Tibial nerve (tissue), 4 donors: Measurements from ENCODE around the gene PLXDC2.

Source experiments
- EP300 ChIP-seq, 2 donors: sonication (generic); formaldehyde crosslinking; IDR thresholded peaks; one replicate each; pipeline ENCODE4 v1.6.1; 2017; ENCODE audit warnings: antibody characterized with exemption in 2 of 2, mild to moderate bottlenecking in 1 of 2
- POLR2A ChIP-seq, 2 donors: fragments of 450-650 bp; IDR thresholded peaks; one replicate each; pipeline ENCODE4 v1.6.1; 2017; ENCODE audit warnings: antibody characterized with exemption in 2 of 2, mild to moderate bottlenecking in 2 of 2, moderate library complexity in 2 of 2
- TF ChIP-seq, protein P1 (sequence below), 5 experiments: fragments of 200-600 bp in 3 of 5; fragments of 450-650 bp in 2 of 5; sonication (generic) in 3 of 5; IDR thresholded peaks; one replicate each; pipeline ENCODE4 v1.5.1; 2016 to 2019; ENCODE audit warnings: antibody characterized with exemption in 5 of 5, mild to moderate bottlenecking in 3 of 5, moderate library complexity in 2 of 5

DNA sequence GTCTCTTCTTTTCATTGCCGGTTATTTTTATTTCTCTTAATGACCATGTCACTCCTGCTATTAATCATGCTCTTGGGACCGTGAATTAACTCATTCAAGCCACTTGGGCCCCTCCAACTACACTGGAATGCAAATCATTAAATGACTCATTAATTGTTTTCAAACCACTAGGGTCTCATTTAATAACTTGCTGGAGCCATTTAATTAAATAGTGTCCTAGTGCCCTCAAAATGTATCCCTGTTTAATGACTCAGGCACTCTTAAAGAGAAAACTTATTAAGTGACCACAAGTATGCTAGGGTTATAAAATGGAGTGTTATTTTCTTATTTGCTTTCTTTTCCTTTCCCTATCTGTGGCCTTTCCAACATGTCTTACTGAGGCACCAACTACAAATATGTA, 73.0 kb downstream of the PLXDC2 start:
- TF ChIP-seq POLR2A (IDR thresholded peaks at IDR 0.05) (no peak), EP300 (IDR thresholded peaks at IDR 0.05) (no peak)
- TF ChIP-seq, protein P1, sequence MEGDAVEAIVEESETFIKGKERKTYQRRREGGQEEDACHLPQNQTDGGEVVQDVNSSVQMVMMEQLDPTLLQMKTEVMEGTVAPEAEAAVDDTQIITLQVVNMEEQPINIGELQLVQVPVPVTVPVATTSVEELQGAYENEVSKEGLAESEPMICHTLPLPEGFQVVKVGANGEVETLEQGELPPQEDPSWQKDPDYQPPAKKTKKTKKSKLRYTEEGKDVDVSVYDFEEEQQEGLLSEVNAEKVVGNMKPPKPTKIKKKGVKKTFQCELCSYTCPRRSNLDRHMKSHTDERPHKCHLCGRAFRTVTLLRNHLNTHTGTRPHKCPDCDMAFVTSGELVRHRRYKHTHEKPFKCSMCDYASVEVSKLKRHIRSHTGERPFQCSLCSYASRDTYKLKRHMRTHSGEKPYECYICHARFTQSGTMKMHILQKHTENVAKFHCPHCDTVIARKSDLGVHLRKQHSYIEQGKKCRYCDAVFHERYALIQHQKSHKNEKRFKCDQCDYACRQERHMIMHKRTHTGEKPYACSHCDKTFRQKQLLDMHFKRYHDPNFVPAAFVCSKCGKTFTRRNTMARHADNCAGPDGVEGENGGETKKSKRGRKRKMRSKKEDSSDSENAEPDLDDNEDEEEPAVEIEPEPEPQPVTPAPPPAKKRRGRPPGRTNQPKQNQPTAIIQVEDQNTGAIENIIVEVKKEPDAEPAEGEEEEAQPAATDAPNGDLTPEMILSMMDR (IDR thresholded peaks at IDR 0.05) = no peak
